CD14-positive monocyte (primary cell): ENCODE measurements around the gene MOB3A. TPM values are rescaled to one million over a fixed set of nuclear protein-coding genes. Genes with fewer than 3 reads are reported as not detected.

ENCODE experiments used
- DNase-seq, 3 donors: peaks; one replicate each; pipeline ENCODE4 v3.0.0-alpha.2; 2011 to 2022
- H2AFZ ChIP-seq: 2 replicates; pipeline ENCODE4 v1.6.0; 2012; ENCODE audit warnings: mild to moderate bottlenecking, low read depth, low read length, inconsistent platforms; ENCODE audit not compliant: insufficient read depth, poor library complexity, severe bottlenecking
- H3K27ac ChIP-seq, 2 donors: 1 replicate in 1 of 2; 2 replicates in 1 of 2; pipeline ENCODE4 v1.5.1; 2012 to 2013; ENCODE audit warnings: low read length in 2 of 2, control low read depth in 1 of 2, inconsistent platforms in 1 of 2, low read depth in 1 of 2, mild to moderate bottlenecking in 1 of 2
- H3K27me3 ChIP-seq, 2 donors: one replicate each; pipeline versions ENCODE4 v1.6.0 to v1.6.1; 2011 to 2013; ENCODE audit warnings: low read length in 2 of 2; ENCODE audit not compliant: control insufficient read depth in 2 of 2, insufficient read depth in 2 of 2
- H3K36me3 ChIP-seq, 2 donors: replicated peaks in 1 of 2; 1 replicate in 1 of 2; 2 replicates in 1 of 2; pipeline versions ENCODE4 v1.5.1 to v1.6.1; 2012 to 2013; ENCODE audit warnings: low read length in 2 of 2, control low read depth in 1 of 2, inconsistent platforms in 1 of 2, mild to moderate bottlenecking in 1 of 2; ENCODE audit not compliant: insufficient read depth in 2 of 2, control insufficient read depth in 1 of 2
- H3K4me1 ChIP-seq, 2 donors: 1 replicate in 1 of 2; 2 replicates in 1 of 2; pipeline versions ENCODE4 v1.5.1 to v1.6.1; 2012 to 2013; ENCODE audit warnings: low read length in 2 of 2, control low read depth in 1 of 2, inconsistent platforms in 1 of 2, mild to moderate bottlenecking in 1 of 2, moderate library complexity in 1 of 2; ENCODE audit not compliant: insufficient read depth in 2 of 2, control insufficient read depth in 1 of 2
- H3K4me2 ChIP-seq: replicated peaks from 2 replicates; pipeline ENCODE3; 2012; ENCODE audit warnings: low read length, moderate library complexity, mild to moderate bottlenecking; ENCODE audit not compliant: poor library complexity, severe bottlenecking; ENCODE audit errors: extremely low read depth
- H3K4me3 ChIP-seq, 3 experiments: fragments of 200-600 bp in 1 of 3; sonication (generic) in 1 of 3; replicated peaks in 1 of 3; 1 replicate in 2 of 3; 2 replicates in 1 of 3; pipeline ENCODE4 v1.5.1; 2011 to 2013; ENCODE audit warnings: low read length in 3 of 3, mild to moderate bottlenecking in 3 of 3, control low read depth in 2 of 3, low read depth in 2 of 3, inconsistent platforms in 1 of 3, moderate library complexity in 1 of 3
- H3K79me2 ChIP-seq: 2 replicates; pipeline ENCODE4 v1.6.0; 2012; ENCODE audit warnings: mild to moderate bottlenecking, control low read depth, inconsistent platforms, low read length, moderate library complexity; ENCODE audit not compliant: insufficient read depth
- H3K9ac ChIP-seq: 2 replicates; pipeline ENCODE4 v1.6.0; 2017; ENCODE audit warnings: low read length, mild to moderate bottlenecking; ENCODE audit not compliant: insufficient read depth, poor library complexity, severe bottlenecking
- H3K9me3 ChIP-seq, 2 donors: replicated peaks in 1 of 2; 1 replicate in 1 of 2; 2 replicates in 1 of 2; pipeline versions ENCODE4 v1.5.1 to v1.6.1; 2012 to 2013; ENCODE audit warnings: low read length in 2 of 2, control low read depth in 1 of 2; ENCODE audit not compliant: control insufficient read depth in 1 of 2, insufficient read depth in 1 of 2
- H4K20me1 ChIP-seq: 2 replicates; pipeline ENCODE4 v1.6.0; 2012; ENCODE audit warnings: mild to moderate bottlenecking, low read length, control low read depth, moderate library complexity; ENCODE audit not compliant: insufficient read depth
- H3K27ac Mint-ChIP-seq, 7 donors: one replicate each; pipeline ENCODE4 v1.8.0; 2020; ENCODE audit warnings: mild to moderate bottlenecking in 7 of 7, mixed read lengths in 7 of 7, moderate library complexity in 6 of 7, inconsistent platforms in 2 of 7
- H3K27me3 Mint-ChIP-seq, 3 donors: one replicate each; pipeline ENCODE4 v1.8.0; 2021 to 2022; ENCODE audit warnings: low read depth in 3 of 3, mild to moderate bottlenecking in 3 of 3, mixed read lengths in 3 of 3, moderate library complexity in 3 of 3, inconsistent platforms in 1 of 3
- H3K36me3 Mint-ChIP-seq, 2 donors: one replicate each; pipeline ENCODE4 v1.8.0; 2020; ENCODE audit warnings: mixed read lengths in 2 of 2, inconsistent platforms in 1 of 2, mild to moderate bottlenecking in 1 of 2
- H3K4me1 Mint-ChIP-seq: one replicate; pipeline ENCODE4 v1.8.0; 2020; ENCODE audit warnings: mild to moderate bottlenecking, mixed read lengths
- H3K4me3 Mint-ChIP-seq, 2 donors: one replicate each; pipeline ENCODE4 v1.8.0; 2020; ENCODE audit warnings: mild to moderate bottlenecking in 2 of 2, mixed read lengths in 2 of 2, moderate library complexity in 1 of 2
- H3K9me3 Mint-ChIP-seq, 7 donors: one replicate each; pipeline ENCODE4 v1.8.0; 2020 to 2022; ENCODE audit warnings: mixed read lengths in 7 of 7, mild to moderate bottlenecking in 6 of 7, moderate library complexity in 6 of 7, inconsistent platforms in 2 of 7
- WGBS: methylation state at CpG from one replicate; pipeline ENCODE4 v1.1.5; 2013; ENCODE audit warnings: missing lambda C conversion rate; ENCODE audit not compliant: insufficient coverage; 5-methylcytosine and 5-hydroxymethylcytosine counted together
- intact Hi-C, 2 donors: fragments of 100-400 bp; cut with micrococcal nuclease; formaldehyde crosslinking; loops; one replicate each; pipeline versions ENCODE4 v1.15.0 to v1.15.1; 2023
- polyA plus RNA-seq, 3 donors: library from polyadenylated mRNA; depleted of rRNA in 1 of 3; unstranded in 2 of 3; stranded (reverse) in 1 of 3; fragments of 300-500 nt in 2 of 3; fragments of >200 nt in 1 of 3; fragmentation: Illumina TruSeq in 2 of 3; gene quantifications; 1 replicate in 2 of 3; 2 replicates in 1 of 3; pipeline ENCODE4 v1.2.3, GENCODE V29; 2012 to 2021
- TF ChIP-seq, protein P1 (sequence below): fragments of 200-600 bp; IDR thresholded peaks from one replicate; pipeline ENCODE4 v1.8.0; 2022; ENCODE audit warnings: antibody characterized with exemption, mild to moderate bottlenecking

Gene MOB3A
- polyA plus RNA-seq, 3 donors: 60.5 to 179 (median 96.3) TPM

DNA sequence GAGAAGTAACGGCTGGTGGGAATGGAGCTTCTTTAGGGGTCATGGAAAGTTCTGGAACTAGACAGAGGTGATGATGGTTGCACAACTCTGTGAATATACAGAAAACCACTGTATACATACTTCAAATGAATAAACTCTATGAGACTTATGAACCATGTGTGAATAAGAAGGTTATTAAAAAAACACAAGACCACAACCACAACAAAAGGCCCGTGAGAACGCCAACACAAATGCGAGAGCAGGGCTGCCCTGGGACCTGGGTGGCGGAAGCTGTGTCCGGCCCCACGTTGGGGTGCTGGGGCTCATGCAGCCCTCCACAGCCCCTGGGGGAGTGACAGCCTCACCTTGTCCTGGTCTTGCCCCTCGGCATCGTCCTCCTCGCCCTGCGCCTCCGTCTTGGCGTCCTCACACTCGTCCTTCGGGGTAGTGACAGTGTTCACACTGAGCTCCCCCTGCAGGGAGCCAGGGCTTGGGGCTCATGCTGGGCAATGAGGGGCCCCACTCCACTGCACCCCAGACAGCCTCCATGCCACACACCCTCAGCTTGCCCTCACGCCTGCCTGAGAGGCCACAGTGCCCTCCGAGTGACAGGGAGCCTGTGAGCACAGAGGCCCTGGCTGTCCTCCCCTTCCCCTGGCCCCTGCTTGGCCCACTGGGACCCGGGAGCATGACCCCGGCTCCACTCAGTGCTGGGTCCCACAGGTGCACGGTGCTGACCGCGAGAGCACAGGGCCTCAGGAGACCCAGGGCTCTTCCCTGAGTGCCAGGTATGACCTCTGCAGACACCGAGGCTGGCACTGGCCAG, 16.6 kb upstream of the MOB3A start:
- Mint-ChIP-seq H3K9me3 (peaks cover 0 to 3% (median 0%) of the 10 kb centered on the region in 7 donors), H3K4me3 (no peak overlapping the region), H3K36me3 (peaks cover 69 to 95% of the 10 kb centered on the region in 2 donors), H3K27me3 (peaks cover 0 to 3% (median 0%) of the 10 kb centered on the region in 3 donors), H3K27ac (peak overlapping the region in 2 of 7 donors; percentile 71 to 81), H3K4me1 (no peaks in the 10 kb centered on the region)
- H3K9me3 ChIP-seq: no peaks in the 10 kb centered on the region
- no peak overlapping the region for H3K27ac ChIP-seq
- no peaks in the 10 kb centered on the region for H3K4me1 ChIP-seq
- 96% methylated on average over 21 of the region's 23 CpGs for WGBS
- peaks cover 72% of the 10 kb centered on the region for H4K20me1 ChIP-seq
- H3K4me2 ChIP-seq: no peak overlapping the region
- H2AFZ ChIP-seq: no peak overlapping the region
- DNase-seq: no peak
- intact Hi-C loops: no loop called here
- TF ChIP-seq, protein P1, sequence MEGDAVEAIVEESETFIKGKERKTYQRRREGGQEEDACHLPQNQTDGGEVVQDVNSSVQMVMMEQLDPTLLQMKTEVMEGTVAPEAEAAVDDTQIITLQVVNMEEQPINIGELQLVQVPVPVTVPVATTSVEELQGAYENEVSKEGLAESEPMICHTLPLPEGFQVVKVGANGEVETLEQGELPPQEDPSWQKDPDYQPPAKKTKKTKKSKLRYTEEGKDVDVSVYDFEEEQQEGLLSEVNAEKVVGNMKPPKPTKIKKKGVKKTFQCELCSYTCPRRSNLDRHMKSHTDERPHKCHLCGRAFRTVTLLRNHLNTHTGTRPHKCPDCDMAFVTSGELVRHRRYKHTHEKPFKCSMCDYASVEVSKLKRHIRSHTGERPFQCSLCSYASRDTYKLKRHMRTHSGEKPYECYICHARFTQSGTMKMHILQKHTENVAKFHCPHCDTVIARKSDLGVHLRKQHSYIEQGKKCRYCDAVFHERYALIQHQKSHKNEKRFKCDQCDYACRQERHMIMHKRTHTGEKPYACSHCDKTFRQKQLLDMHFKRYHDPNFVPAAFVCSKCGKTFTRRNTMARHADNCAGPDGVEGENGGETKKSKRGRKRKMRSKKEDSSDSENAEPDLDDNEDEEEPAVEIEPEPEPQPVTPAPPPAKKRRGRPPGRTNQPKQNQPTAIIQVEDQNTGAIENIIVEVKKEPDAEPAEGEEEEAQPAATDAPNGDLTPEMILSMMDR: no peak
- no peak overlapping the region for H3K4me3 ChIP-seq
- H3K9ac ChIP-seq: no peak overlapping the region
- H3K36me3 ChIP-seq: peaks cover 98 to 99% of the 10 kb centered on the region in 2 donors
- H3K79me2 ChIP-seq: no peaks in the 10 kb centered on the region
- H3K27me3 ChIP-seq: no peaks in the 10 kb centered on the region

GRCh38 chr19:2111886-2112285, 15.8 kb upstream of the MOB3A start:
- 90% methylated on average over 20 of the region's 20 CpGs for WGBS
- H3K4me3 Mint-ChIP-seq: no peak overlapping the region
- H3K4me1 Mint-ChIP-seq: no peaks in the 10 kb centered on the region
- H3K27ac Mint-ChIP-seq: peak overlapping the region in 2 of 7 donors; percentile 30 to 76
- Histone ChIP-seq H3K27ac (no peak overlapping the region), H3K4me2 (no peak overlapping the region), H3K4me1 (no peaks in the 10 kb centered on the region), H4K20me1 (peaks cover 64% of the 10 kb centered on the region), H3K4me3 (no peak overlapping the region), H3K9ac (no peak overlapping the region), H3K79me2 (no peaks in the 10 kb centered on the region), H2AFZ (no peak overlapping the region), H3K36me3 (peaks cover 96 to 99% of the 10 kb centered on the region in 2 donors), H3K27me3 (no peaks in the 10 kb centered on the region), H3K9me3 (no peaks in the 10 kb centered on the region)
- TF ChIP-seq, protein P1: no peak
- DNase-seq: no peak
- H3K9me3 Mint-ChIP-seq: peaks cover 0 to 3% (median 0%) of the 10 kb centered on the region in 7 donors
- intact Hi-C loops: no loop called here
- H3K36me3 Mint-ChIP-seq: peaks cover 71 to 95% of the 10 kb centered on the region in 2 donors
- H3K27me3 Mint-ChIP-seq: peaks cover 0 to 3% (median 2%) of the 10 kb centered on the region in 3 donors
